Lower leg skin (tissue), 3 donors: Measurements from ENCODE around the gene GRHL1.

ENCODE experiments used
- POLR2A ChIP-seq, 2 donors: fragments of 450-650 bp; IDR thresholded peaks; one replicate each; pipeline ENCODE4 v1.6.1; 2016 to 2017; ENCODE audit warnings: antibody characterized with exemption in 2 of 2, mild to moderate bottlenecking in 1 of 2, moderate library complexity in 1 of 2
- TF ChIP-seq, protein P1 (sequence below), 3 donors: fragments of 450-650 bp; IDR thresholded peaks; one replicate each; pipeline ENCODE4 v1.5.1; 2016; ENCODE audit warnings: antibody characterized with exemption in 3 of 3, mild to moderate bottlenecking in 3 of 3, moderate library complexity in 2 of 3

DNA sequence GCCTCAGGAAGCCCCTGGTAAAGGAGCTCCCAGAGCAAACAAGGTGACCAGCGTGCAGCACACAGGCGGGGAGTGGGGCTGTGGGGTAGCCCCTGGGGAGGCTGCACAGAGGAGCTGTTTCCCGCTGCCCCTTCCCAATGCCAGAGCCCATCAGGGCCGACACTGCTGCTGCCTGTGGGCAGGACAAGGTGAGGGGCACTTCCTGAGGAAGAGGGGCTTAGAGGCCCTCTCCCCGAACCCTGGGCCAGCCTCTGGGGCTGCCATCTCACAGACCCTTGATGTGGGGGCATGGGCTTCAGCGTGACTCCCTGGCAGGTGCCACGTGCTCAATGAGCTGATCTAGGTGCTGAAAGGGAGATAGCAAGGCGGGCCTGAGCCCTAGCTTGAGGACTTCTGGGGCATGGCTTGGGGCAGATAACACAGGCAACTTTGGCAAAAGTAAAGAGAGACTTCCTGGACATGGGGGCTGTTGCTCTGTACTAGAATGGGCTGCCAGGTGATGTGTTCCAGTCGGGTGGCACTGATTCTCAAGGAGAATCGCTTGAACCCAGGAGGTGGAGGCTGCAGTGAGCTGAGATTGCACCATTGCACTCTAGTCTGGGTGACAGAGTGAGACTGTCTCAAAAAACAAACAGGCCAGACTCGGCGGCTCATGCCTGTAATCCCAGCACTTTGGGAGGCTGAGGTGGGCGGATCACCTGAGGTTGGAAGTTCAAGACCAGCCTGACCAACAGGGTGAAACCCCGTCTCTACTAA lies 81.9 kb downstream of the GRHL1 start:
- TF ChIP-seq, protein P1, sequence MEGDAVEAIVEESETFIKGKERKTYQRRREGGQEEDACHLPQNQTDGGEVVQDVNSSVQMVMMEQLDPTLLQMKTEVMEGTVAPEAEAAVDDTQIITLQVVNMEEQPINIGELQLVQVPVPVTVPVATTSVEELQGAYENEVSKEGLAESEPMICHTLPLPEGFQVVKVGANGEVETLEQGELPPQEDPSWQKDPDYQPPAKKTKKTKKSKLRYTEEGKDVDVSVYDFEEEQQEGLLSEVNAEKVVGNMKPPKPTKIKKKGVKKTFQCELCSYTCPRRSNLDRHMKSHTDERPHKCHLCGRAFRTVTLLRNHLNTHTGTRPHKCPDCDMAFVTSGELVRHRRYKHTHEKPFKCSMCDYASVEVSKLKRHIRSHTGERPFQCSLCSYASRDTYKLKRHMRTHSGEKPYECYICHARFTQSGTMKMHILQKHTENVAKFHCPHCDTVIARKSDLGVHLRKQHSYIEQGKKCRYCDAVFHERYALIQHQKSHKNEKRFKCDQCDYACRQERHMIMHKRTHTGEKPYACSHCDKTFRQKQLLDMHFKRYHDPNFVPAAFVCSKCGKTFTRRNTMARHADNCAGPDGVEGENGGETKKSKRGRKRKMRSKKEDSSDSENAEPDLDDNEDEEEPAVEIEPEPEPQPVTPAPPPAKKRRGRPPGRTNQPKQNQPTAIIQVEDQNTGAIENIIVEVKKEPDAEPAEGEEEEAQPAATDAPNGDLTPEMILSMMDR (IDR thresholded peaks at IDR 0.05) = no peak
- TF ChIP-seq POLR2A (IDR thresholded peaks at IDR 0.05) = no peak
